ENCODE measurements around the gene NTN3.

The NTN3 gene

GRCh38 chr16:2489581-2489980 is 18.5 kb downstream of the NTN3 start:
- no peak overlapping the region for H3K4me3 ChIP-seq (ENCODE audit: low read depth, low read length, poor library complexity, severe bottlenecking)
- peaks cover 8% of the 10 kb centered on the region for H3K4me1 ChIP-seq (ENCODE audit: insufficient read depth, low read length, severe bottlenecking)
- H4K20me1 ChIP-seq (ENCODE audit: insufficient read depth, low read length), result no peaks in the 10 kb centered on the region
- no peak for TF ChIP-seq CTCF (IDR thresholded peaks at IDR 0.05; ENCODE audit: low read length)
- TF ChIP-seq EZH2 (IDR thresholded peaks at IDR 0.05; ENCODE audit: borderline replicate concordance, low read length), result no peak
- H3K79me2 ChIP-seq (ENCODE audit: insufficient read depth, low read length), result no peaks in the 10 kb centered on the region
- no peaks in the 10 kb centered on the region for H3K36me3 ChIP-seq (ENCODE audit: insufficient read depth, low read length)
- no peaks in the 10 kb centered on the region; the same call in 1 of the 2 replicates for H3K27me3 ChIP-seq (ENCODE audit: insufficient read depth, low read length)
- no peaks in the 10 kb centered on the region for H3F3A ChIP-seq (ENCODE audit: insufficient read depth, low read length)
- no peaks in the 10 kb centered on the region for H3K9me3 ChIP-seq (ENCODE audit: low read length)
- H3K9ac ChIP-seq (ENCODE audit: low read length), result no peak overlapping the region
- H3K9me2 ChIP-seq (ENCODE audit: low read depth, low read length), result no peaks in the 10 kb centered on the region
- H3K4me2 ChIP-seq (ENCODE audit: low read length), result no peak overlapping the region
- no peak overlapping the region for H2AFZ ChIP-seq (ENCODE audit: low read length)
- H3K27ac ChIP-seq (ENCODE audit: low read depth, low read length, poor library complexity, severe bottlenecking), result no peak overlapping the region

GRCh38 chr16:2490190-2491105 is 19.4 kb downstream of the NTN3 start:
- no peaks in the 10 kb centered on the region for H3K27me3 ChIP-seq (ENCODE audit: insufficient read depth, low read length)
- H3K9ac ChIP-seq (ENCODE audit: low read length), result no peak overlapping the region
- H3K4me2 ChIP-seq (ENCODE audit: low read length), result no peak overlapping the region
- H3K36me3 ChIP-seq (ENCODE audit: insufficient read depth, low read length), result no peaks in the 10 kb centered on the region
- H3K79me2 ChIP-seq (ENCODE audit: insufficient read depth, low read length), result no peaks in the 10 kb centered on the region
- no peak overlapping the region for H2AFZ ChIP-seq (ENCODE audit: low read length)
- H3K4me3 ChIP-seq (ENCODE audit: low read depth, low read length, poor library complexity, severe bottlenecking), result no peak overlapping the region
- H3K9me2 ChIP-seq (ENCODE audit: low read depth, low read length), result no peaks in the 10 kb centered on the region
- no peak overlapping the region for H3K27ac ChIP-seq (ENCODE audit: low read depth, low read length, poor library complexity, severe bottlenecking)
- no peaks in the 10 kb centered on the region for H4K20me1 ChIP-seq (ENCODE audit: insufficient read depth, low read length)
- no peak for TF ChIP-seq EZH2 (IDR thresholded peaks at IDR 0.05; ENCODE audit: borderline replicate concordance, low read length)
- TF ChIP-seq CTCF (IDR thresholded peaks at IDR 0.05; ENCODE audit: low read length), result no peak
- peaks cover 8% of the 10 kb centered on the region for H3K4me1 ChIP-seq (ENCODE audit: insufficient read depth, low read length, severe bottlenecking)
- H3F3A ChIP-seq (ENCODE audit: insufficient read depth, low read length), result no peaks in the 10 kb centered on the region
- H3K9me3 ChIP-seq (ENCODE audit: low read length), result no peaks in the 10 kb centered on the region

DNA sequence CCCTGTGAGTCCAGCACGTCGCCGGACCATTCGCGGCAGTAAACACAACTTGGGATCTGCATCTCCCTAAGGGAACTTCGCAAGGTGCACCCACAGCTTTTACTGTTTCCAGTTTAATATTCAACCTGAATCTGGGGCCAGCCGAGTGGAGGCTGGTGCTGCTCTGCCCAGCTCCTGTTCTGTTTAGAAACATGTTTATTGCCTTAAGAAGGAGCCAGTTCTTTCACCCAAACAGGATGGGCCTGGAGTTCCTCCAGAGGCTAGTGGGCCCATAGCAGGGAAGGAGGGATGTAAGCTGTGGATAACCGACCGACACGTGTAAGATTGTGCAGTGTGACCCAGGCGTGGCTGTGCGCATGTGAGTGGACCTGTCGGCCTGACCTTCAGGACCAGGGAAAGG is 21.2 kb downstream of the NTN3 start:
- no peaks in the 10 kb centered on the region for H3F3A ChIP-seq (ENCODE audit: insufficient read depth, low read length)
- no peak for TF ChIP-seq EZH2 (IDR thresholded peaks at IDR 0.05; ENCODE audit: borderline replicate concordance, low read length)
- TF ChIP-seq CTCF (IDR thresholded peaks at IDR 0.05; ENCODE audit: low read length), result no peak
- no peak overlapping the region for H3K9ac ChIP-seq (ENCODE audit: low read length)
- no peaks in the 10 kb centered on the region for H3K9me3 ChIP-seq (ENCODE audit: low read length)
- no peak overlapping the region for H3K27ac ChIP-seq (ENCODE audit: low read depth, low read length, poor library complexity, severe bottlenecking)
- H3K79me2 ChIP-seq (ENCODE audit: insufficient read depth, low read length), result no peaks in the 10 kb centered on the region
- no peak overlapping the region for H3K4me3 ChIP-seq (ENCODE audit: low read depth, low read length, poor library complexity, severe bottlenecking)
- H3K27me3 ChIP-seq (ENCODE audit: insufficient read depth, low read length), result no peaks in the 10 kb centered on the region
- H3K4me1 ChIP-seq (ENCODE audit: insufficient read depth, low read length, severe bottlenecking), result peaks cover 1% of the 10 kb centered on the region
- no peak overlapping the region for H3K4me2 ChIP-seq (ENCODE audit: low read length)
- no peak overlapping the region for H2AFZ ChIP-seq (ENCODE audit: low read length)
- H3K36me3 ChIP-seq (ENCODE audit: insufficient read depth, low read length), result no peaks in the 10 kb centered on the region
- no peaks in the 10 kb centered on the region for H4K20me1 ChIP-seq (ENCODE audit: insufficient read depth, low read length)
- H3K9me2 ChIP-seq (ENCODE audit: low read depth, low read length), result no peaks in the 10 kb centered on the region

Measured in OCI-LY1 (cell line).